Progenitor cell of endocrine pancreas (in vitro differentiated cells): ENCODE measurements around the gene AATK. TPM values are rescaled to one million over a fixed set of nuclear protein-coding genes. Genes with fewer than 3 reads are reported as not detected.
A peak's percentile ranks its signal among the peaks of the same experiment; 100 is the strongest.

Experiments
- DNase-seq: peaks from one replicate; pipeline ENCODE4 v3.0.0; 2021; ENCODE audit warnings: low spot score; ENCODE audit not compliant: unreplicated experiment
- H3K27ac Mint-ChIP-seq: 2 replicates; pipeline ENCODE4 v1.8.0; 2021; ENCODE audit warnings: mild to moderate bottlenecking, moderate library complexity, mixed read lengths
- H3K27me3 Mint-ChIP-seq: 2 replicates; pipeline ENCODE4 v1.8.0; 2021; ENCODE audit warnings: mixed read lengths
- H3K36me3 Mint-ChIP-seq: 2 replicates; pipeline ENCODE4 v1.8.0; 2022; ENCODE audit warnings: mixed read lengths; ENCODE audit not compliant: insufficient read depth
- H3K4me1 Mint-ChIP-seq: 2 replicates; pipeline ENCODE4 v1.8.0; 2021; ENCODE audit warnings: low read depth, mixed read lengths
- H3K4me3 Mint-ChIP-seq: 2 replicates; pipeline ENCODE4 v1.8.0; 2021; ENCODE audit warnings: low read depth, mild to moderate bottlenecking, moderate library complexity, mixed read lengths
- H3K9me3 Mint-ChIP-seq: 2 replicates; pipeline ENCODE4 v1.8.0; 2021; ENCODE audit warnings: low read depth, mixed read lengths
- total RNA-seq: library from RNA; stranded (reverse); gene quantifications from 2 replicates; pipeline ENCODE4 v1.2.1, GENCODE V29; 2021
- TF ChIP-seq, protein P1 (sequence below): fragments of 200-600 bp; sonication (generic); IDR thresholded peaks from one replicate; pipeline ENCODE4 v1.5.0; 2021; ENCODE audit warnings: antibody characterized with exemption, mild to moderate bottlenecking; ENCODE audit not compliant: unreplicated experiment

The AATK gene
- total RNA-seq, 1 donor from 2014 or later: 12.9 TPM

DNA sequence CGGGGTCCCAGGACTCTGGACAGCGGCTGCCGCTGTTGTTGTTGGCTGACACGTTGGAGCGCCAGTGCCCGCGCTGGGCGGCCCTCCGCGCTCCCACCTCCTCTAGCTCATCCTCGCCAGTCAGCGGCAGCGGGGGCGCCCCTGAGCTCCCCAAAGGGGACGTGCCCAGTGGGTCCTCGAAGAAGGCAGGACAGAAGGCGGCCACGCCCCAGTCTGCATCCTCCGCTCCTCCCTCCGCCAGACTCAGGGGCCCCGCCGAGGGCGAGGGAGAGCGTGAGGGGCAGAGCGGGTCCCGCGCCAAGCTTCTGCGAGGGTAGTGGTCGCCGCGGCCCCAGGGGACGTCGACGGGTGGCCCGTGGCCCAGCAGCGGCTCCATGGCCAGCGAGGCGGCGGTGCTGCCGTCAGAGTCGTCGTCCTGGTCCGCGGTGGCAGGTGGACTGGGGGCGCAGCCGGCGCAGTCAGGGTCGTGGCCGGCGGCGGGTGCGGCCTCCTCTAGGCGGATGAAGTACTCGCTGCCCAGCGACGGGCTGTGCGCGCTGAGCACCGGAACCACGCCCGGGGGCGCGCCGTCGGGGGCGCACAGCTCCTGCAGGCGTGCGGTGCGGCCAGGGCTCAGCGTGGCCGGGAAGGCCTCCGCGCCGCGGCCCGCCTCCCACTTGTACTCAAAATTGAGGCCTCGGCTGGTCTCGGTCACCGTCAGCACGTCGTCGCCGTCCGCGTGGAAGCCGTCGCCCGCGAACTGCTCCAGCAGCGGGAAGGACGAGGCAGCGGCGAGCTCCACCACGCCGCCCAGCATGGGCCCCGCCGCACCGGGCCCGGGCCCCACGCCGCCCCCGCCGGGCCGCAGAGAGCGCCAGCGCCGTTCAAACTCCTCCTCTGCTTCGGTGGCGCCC, 43.9 kb downstream of the AATK start:
- Mint-ChIP-seq H3K36me3 (peaks cover 1% of the 10 kb centered on the region), H3K4me3 (no peak overlapping the region), H3K4me1 (peaks cover 1% of the 10 kb centered on the region), H3K9me3 (no peaks in the 10 kb centered on the region), H3K27me3 (peaks cover 2% of the 10 kb centered on the region), H3K27ac (no peak overlapping the region)
- TF ChIP-seq, protein P1, sequence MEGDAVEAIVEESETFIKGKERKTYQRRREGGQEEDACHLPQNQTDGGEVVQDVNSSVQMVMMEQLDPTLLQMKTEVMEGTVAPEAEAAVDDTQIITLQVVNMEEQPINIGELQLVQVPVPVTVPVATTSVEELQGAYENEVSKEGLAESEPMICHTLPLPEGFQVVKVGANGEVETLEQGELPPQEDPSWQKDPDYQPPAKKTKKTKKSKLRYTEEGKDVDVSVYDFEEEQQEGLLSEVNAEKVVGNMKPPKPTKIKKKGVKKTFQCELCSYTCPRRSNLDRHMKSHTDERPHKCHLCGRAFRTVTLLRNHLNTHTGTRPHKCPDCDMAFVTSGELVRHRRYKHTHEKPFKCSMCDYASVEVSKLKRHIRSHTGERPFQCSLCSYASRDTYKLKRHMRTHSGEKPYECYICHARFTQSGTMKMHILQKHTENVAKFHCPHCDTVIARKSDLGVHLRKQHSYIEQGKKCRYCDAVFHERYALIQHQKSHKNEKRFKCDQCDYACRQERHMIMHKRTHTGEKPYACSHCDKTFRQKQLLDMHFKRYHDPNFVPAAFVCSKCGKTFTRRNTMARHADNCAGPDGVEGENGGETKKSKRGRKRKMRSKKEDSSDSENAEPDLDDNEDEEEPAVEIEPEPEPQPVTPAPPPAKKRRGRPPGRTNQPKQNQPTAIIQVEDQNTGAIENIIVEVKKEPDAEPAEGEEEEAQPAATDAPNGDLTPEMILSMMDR: no peak
- DNase-seq: no peak

DNA sequence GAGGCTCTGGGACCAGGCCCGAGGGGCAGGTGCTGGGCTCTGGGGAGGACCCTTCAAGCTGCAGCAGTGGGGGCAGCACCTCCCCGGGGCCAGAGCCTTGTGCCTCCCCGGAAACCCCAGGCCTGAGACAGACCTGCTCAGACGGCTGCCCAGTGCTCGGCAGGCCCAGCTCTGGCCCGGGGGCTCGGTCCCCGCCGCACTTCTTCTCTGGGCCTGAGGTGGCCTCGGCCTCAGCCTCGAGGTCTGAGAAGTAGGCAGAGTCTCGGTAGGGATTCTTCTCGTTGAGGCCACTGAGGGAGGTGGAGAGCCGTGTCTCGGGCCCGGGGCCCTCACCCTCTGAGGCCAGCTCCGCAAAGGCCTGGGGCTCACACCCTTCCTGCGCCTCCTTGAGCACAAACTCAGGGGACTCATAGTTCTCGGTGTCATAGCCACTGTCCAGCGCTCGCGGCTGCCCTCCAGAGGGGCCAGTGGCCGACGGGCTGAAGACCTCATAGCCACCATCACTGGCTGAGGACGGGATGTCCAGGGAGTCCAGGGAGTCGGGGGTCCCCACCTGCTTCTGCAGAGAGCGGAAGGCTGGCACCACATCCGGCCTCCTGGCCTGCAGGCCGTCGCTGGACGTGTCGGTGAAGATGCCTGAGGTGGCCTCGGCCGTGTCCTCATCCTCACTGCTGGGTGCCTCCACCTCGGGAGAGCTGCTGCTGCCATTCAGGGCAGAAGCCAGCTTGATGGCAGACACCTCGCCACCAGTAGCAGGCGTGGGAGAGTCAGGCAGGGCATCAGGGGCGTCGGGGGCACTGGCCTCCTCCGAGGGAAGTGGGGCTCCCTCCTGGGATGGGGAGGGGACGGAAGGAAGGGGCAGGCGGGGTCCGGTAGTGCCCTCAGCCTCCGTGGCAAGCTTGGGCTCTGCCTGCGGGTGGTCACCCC, 45.1 kb downstream of the AATK start:
- H3K27me3 Mint-ChIP-seq: peaks cover 2% of the 10 kb centered on the region
- TF ChIP-seq, protein P1: no peak
- no peak overlapping the region for H3K27ac Mint-ChIP-seq
- no peak overlapping the region for H3K4me3 Mint-ChIP-seq
- peaks cover 1% of the 10 kb centered on the region for H3K36me3 Mint-ChIP-seq
- H3K4me1 Mint-ChIP-seq: peaks cover 1% of the 10 kb centered on the region
- DNase-seq: no peak
- no peaks in the 10 kb centered on the region for H3K9me3 Mint-ChIP-seq

DNA sequence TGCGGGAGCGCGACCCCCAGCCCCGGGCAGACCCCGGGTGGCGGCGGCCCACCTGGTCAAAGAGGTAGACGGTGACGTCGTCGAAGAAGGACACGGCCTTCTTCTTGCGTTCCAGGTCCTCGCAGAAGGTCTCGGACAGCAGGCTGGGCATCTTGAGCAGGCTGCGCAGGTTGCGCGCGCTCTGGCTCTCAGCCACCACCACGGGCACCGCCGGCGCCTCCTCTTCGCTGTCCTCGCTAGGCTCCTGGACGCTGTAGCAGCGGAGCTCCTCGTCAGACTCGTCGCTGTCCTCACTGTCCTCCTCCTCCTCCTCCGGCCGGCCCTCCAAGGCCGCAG, 45.9 kb downstream of the AATK start:
- no peaks in the 10 kb centered on the region for H3K9me3 Mint-ChIP-seq
- H3K4me1 Mint-ChIP-seq: peaks cover 1% of the 10 kb centered on the region
- H3K27ac Mint-ChIP-seq: no peak overlapping the region
- DNase-seq: no peak
- TF ChIP-seq, protein P1: no peak
- H3K27me3 Mint-ChIP-seq: peaks cover 2% of the 10 kb centered on the region
- H3K4me3 Mint-ChIP-seq: no peak overlapping the region
- H3K36me3 Mint-ChIP-seq: peaks cover 1% of the 10 kb centered on the region

DNA sequence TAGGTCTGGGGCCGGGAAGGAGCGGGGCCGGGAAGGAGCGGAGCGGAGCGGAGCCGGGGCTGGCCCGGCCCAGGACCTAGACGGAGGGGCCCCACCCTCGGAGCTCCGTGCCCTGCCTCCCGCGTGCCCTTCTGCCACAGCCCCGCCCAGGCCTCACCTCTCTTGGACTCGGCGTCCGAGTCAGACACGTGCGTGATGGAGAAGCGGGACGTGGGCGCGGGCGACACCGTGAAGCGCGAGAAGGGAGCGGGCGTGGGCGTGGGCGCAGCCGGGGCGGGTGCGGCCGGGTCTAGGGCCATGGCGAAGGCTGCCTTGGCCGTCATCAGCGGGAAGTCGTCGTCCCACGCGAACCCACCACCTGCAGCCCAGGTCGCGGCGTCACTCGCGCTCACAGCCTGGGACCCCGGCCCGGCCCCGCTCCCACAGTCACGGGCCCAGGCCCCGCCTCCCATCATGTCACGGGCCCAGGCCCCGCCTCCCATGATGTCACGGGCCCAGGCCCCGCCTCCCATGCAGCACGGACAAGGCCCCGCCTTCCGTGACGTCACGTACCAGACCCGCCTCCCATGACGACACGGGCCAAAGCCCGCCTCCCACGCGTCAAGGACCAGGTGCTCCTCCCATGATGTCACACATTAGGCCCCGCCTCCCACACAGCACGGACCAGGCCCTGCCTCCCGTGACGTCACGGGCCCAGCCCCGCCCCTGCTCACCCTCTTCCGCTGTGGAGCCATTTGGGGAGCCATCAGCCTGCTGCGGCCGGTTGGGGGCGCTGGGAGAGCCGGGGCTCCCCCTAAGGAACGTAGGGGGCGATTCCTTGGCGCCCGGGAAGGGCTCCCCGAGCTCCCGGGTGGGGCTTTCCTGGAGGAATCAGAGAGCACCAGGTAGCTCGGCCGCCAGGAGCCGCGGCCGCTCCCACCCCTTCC, 46.5 kb downstream of the AATK start:
- H3K4me1 Mint-ChIP-seq: peaks cover 1% of the 10 kb centered on the region
- H3K27ac Mint-ChIP-seq: peak overlapping the region; percentile 52
- H3K27me3 Mint-ChIP-seq: peaks cover 2% of the 10 kb centered on the region
- DNase-seq: peak; percentile 70
- H3K4me3 Mint-ChIP-seq: peak overlapping the region; percentile 45
- no peaks in the 10 kb centered on the region for H3K9me3 Mint-ChIP-seq
- TF ChIP-seq, protein P1: no peak
- H3K36me3 Mint-ChIP-seq: peaks cover 1% of the 10 kb centered on the region
